ENCODE data around the gene BANP.

BANP gene

DNA sequence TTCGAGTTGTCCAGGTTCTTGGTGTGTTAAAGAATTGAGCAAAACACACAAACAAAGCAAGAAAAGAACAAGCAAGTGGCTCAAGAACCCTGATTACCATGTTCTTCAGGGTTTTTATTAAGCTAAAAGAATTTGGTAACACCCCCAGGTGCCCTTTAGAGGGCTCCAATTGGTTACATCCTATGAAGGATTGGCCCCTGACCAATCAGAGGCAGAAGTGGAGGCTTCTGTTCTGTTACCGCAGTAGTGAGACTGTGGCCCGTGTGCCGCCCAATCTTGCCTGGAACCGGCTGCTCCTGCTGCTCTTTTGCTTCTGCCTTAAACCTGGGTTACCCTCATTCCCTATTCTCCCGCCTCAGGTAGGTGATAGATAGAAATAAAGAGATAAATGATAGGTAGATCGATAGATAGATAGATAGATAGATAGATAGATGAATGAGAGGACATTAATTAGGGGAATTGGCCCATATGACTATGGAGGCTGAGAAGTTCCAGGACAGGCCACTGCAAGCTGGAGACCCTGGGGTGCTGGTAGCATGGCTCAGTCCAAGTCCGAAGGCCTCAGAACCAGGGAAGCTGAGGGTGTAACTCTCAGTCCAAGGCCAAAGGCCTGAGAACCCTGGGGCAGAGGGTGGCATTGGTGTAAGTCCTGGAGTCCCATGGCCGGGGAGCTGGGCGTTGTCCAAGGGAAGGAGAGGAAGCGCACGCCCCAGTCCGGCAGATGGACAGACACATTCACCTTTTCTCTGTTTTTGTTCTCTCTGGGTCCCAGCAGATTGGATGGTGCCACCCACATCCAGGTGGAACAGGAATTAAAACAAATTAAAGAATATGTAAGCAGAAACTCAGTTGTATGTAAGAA, 11.4 kb upstream of the BANP start:
- TF ChIP-seq, protein P1, sequence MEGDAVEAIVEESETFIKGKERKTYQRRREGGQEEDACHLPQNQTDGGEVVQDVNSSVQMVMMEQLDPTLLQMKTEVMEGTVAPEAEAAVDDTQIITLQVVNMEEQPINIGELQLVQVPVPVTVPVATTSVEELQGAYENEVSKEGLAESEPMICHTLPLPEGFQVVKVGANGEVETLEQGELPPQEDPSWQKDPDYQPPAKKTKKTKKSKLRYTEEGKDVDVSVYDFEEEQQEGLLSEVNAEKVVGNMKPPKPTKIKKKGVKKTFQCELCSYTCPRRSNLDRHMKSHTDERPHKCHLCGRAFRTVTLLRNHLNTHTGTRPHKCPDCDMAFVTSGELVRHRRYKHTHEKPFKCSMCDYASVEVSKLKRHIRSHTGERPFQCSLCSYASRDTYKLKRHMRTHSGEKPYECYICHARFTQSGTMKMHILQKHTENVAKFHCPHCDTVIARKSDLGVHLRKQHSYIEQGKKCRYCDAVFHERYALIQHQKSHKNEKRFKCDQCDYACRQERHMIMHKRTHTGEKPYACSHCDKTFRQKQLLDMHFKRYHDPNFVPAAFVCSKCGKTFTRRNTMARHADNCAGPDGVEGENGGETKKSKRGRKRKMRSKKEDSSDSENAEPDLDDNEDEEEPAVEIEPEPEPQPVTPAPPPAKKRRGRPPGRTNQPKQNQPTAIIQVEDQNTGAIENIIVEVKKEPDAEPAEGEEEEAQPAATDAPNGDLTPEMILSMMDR (IDR thresholded peaks at IDR 0.05), result no peak
- H3K4me3 ChIP-seq, result no peak overlapping the region
- H3K27ac ChIP-seq, result no peak overlapping the region
- DNase-seq (ENCODE audit: low spot score), result no peak

DNA sequence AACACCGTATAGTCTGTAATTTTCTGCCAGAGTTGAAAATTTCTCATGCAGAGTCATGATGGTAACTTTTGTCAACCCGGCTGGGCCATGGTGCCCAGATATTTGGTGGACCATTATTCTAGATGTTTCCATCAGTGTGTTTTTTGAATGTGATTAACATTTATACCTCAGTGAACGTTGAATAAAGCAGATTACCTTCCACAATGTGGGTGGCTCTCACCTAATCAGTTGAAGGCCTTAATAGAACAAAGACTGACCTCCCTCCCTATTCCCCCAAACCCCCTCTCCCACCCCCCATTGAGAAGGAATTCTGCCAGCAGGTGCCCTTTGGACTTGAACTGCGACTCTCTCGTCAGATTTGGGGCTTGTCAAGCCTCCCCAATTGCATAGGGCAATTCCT, 8.6 kb upstream of the BANP start:
- H3K27ac ChIP-seq, result no peak overlapping the region
- TF ChIP-seq, protein P1 (IDR thresholded peaks at IDR 0.05), result no peak
- no peak for DNase-seq (ENCODE audit: low spot score)
- no peak overlapping the region for H3K4me3 ChIP-seq

DNA sequence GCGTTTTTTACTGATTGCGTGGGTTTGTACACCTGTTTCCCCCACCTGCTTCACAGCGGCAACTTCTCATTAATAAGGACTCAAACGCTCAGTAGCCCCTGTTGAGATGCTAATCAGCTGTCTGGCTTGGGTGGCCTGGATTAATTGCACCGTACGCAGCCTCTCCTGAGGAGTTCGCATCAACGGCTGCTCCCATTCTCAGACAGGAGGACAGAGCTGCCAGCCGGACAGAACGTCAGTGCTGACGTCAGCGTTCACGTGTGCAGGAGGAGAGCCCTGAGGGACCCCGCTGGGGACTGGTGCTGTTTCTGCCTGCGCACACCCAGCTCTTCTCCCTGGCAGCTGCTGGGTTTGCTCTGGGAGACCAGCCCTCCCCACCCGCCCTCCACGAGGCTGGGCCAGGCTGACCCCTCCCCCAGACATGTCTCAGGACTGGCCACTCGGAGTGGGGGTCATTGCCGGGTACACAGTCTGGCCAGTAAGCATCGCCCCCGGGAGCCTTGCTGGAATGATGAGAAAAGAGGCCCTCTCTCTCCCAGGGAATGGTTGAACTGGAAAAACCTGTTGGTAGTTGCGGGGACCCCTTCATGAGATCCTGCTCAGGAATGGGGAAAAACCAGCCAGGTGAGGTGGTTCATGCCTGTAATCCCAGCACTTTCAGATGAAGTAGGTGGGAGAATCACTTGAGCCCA, 5.7 kb upstream of the BANP start:
- peak overlapping the region in 1 of 2 donors; percentile 61 for H3K27ac ChIP-seq
- TF ChIP-seq, protein P1 (IDR thresholded peaks at IDR 0.05), result no peak
- DNase-seq (ENCODE audit: low spot score), result no peak
- peak overlapping the region; percentile 67 for H3K4me3 ChIP-seq

DNA sequence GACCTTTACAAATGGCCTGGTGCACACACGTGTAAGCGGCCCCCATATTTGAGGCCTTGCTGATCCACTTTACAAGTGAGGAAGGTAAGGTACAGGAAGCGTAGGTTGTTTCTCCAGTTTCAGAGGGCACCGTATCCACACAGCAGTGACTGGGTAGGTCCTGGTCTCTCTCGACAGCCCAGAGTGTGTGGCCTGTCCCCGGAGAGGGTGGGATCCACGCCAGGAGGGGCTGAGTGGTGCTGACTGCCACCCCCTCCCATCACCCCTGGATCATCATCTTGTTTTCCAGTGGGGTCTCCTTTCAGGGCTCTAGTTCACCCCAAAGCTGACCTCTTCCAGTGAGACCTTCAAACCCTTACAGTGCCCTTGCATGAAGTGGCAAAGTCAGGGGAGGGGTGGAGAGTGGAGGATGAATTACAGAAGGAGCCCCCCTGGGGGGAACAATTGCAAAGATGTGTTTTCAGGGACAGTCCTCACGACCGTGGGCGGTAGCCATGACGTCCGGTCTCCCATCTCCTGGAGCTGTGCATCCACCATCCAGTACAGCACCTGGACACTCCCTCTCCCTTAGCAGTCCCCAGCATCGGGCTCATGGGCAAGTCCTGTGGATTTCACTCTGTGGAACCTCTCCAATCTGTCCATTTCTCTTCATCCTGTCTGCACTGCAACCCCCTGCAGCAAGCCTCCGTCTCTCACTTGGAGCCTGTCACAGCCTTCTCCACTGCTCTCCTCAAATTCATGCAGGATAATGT, 4.5 kb upstream of the BANP start:
- no peak for DNase-seq (ENCODE audit: low spot score)
- Histone ChIP-seq H3K4me3 (no peak overlapping the region), H3K27ac (no peak overlapping the region)
- TF ChIP-seq, protein P1 (IDR thresholded peaks at IDR 0.05), result no peak

DNA sequence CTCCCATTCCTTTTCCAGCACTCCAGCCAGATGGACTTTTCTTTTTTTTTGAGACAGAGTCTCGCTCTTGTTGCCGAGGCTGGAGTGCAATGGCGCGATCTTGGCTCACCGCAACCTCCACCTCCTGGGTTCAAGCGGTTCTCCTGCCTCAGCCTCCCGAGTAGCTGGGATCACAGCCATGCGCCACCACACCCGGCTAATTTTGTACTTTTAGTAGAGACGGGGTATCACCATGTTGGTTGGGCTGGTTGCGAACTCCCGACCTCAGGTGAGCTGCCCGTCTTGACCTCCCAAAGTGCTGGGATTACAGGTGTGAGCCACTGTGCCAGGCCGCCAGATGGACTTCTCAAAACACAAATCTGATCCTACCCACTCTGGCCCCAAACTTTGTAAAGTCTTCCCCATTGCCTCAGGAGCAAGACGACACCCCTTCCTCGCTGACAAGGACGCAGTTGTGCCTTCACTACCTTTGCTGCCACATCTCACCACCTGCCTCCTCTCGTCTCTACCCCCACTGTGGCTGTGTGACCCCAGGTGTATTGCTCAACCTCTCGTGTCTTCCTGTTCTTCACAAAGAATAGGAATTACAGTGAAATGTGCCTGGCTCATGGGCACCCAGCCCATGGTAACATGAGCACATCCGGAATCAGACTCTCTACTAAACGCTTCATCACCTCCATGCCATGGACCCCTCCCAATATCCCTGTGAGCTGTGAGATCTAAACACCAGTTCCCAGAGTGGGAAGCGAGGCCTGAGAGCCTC, 3.7 kb upstream of the BANP start:
- H3K27ac ChIP-seq, result peak overlapping the region in 1 of 2 donors; percentile 30

DNA sequence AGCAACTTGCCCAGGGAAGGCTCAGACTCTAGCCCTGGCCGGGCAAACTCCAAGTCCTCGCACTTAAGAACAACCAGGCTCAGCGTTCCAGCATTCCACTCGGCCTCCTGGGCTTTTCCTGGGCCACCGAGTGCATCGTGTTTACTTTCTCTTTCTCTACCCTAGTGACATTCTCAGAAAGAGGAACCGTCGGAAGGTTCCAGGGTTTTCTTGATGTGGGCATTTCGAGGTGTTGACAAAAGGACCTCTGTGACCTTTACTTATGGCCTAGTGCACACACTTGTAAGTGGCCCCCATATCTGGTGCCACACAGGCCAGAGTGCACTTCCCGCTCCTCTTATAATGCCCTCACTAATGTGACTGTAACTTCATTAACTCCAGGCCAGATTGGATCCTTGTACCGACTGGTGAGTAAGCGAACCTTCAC, 3.1 kb upstream of the BANP start:
- peak overlapping the region in 1 of 2 donors; percentile 30 for H3K27ac ChIP-seq
- DNase-seq (ENCODE audit: low spot score), result no peak
- no peak overlapping the region for H3K4me3 ChIP-seq
- TF ChIP-seq, protein P1 (IDR thresholded peaks at IDR 0.05), result no peak

More for the DNA sequence above, 3.7 kb upstream of the BANP start:
- TF ChIP-seq, protein P1 (IDR thresholded peaks at IDR 0.05), result no peak
- no peak for DNase-seq (ENCODE audit: low spot score)
- H3K4me3 ChIP-seq, result no peak overlapping the region

All from coronary artery (tissue), 2 donors.